H54 (cell line): ENCODE data around the gene ATG9A.

Experiments used
- DNase-seq: peaks from one replicate; pipeline ENCODE4 v3.0.0; 2011; ENCODE audit warnings: low spot score, mixed read lengths; ENCODE audit not compliant: insufficient read length
- FAIRE-seq: peaks from 3 replicates; lab custom pipeline; 2011; peaks lifted over from hg19 to GRCh38; lab: Jason Lieb, UNC
- POLR2A ChIP-seq: IDR thresholded peaks from 2 replicates; pipeline ENCODE4 v1.6.1; 2011; ENCODE audit warnings: low read depth, mild to moderate bottlenecking, low read length

Gene ATG9A

DNA sequence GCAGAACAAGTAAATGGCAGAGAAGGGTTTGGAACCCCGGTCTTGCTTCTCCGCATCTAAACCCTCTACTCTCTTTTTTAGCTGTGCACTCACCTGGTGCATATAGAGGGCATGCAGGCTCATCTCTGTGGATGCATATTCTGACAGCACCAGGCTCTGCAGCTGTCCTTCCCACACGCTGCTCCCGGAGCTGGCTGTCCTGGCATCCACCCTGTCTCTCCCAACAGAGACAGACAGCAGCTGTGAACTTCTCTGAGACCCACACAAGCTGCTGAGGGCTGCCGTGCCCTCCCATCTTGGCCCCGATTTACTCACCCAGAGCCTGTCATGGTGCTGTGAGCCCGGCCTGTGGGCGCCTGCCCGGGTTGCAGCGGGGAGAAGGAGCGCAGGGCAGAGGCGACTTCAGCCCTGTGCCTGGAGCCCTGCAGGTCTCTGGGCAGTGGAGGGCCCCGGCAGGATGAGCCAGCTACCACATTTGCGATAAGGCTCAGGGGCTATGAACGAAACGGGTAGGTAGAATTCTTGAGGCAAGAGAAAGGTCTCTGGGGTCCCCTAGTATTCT lies 7.4 kb downstream of the ATG9A start:
- FAIRE-seq: no peak
- no peak for DNase-seq
- no peak for TF ChIP-seq POLR2A

- no peak for TF ChIP-seq POLR2A
- FAIRE-seq (no peak), DNase-seq (no peak)
Observed at GRCh38 chr2:219220652-219221402, 8.6 kb downstream of the ATG9A start.

GRCh38 chr2:219219784-219220532 lies 9.5 kb downstream of the ATG9A start:
- FAIRE-seq (no peak), DNase-seq (no peak)
- no peak for TF ChIP-seq POLR2A

- DNase-seq (peak; percentile 76), FAIRE-seq (no peak)
- TF ChIP-seq POLR2A: peak; percentile 69
Observed at GRCh38 chr2:219218732-219219701, 10.4 kb downstream of the ATG9A start, which contains the start of gene ABCB6. ABCB6 (minus strand) TSS chr2:219218958; CDS start chr2:219218673, 285 bp downstream.

- peak; percentile 58 for DNase-seq
- no peak for FAIRE-seq
- no peak for TF ChIP-seq POLR2A
Observed at GRCh38 chr2:219218217-219218731, 11.2 kb downstream of the ATG9A start.

DNA sequence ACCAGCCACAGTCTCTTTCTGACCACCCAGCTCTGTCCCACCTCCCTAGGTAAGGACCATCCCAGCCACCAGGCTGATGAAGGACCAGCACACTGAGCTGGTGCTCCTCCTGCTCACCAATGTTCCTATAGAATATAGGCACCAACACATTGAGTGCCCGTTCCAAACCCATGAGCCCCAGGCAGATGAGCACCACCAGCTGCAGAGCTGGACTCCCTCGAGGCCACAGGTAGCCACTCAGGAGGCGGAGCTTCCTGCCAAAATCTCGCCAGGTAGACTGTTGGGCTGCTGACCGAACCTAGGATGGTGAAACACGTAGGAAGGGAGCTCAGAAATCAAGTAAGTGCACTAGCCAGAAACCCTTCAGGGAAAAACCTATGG lies 12.9 kb downstream of the ATG9A start:
- FAIRE-seq: no peak

DNA sequence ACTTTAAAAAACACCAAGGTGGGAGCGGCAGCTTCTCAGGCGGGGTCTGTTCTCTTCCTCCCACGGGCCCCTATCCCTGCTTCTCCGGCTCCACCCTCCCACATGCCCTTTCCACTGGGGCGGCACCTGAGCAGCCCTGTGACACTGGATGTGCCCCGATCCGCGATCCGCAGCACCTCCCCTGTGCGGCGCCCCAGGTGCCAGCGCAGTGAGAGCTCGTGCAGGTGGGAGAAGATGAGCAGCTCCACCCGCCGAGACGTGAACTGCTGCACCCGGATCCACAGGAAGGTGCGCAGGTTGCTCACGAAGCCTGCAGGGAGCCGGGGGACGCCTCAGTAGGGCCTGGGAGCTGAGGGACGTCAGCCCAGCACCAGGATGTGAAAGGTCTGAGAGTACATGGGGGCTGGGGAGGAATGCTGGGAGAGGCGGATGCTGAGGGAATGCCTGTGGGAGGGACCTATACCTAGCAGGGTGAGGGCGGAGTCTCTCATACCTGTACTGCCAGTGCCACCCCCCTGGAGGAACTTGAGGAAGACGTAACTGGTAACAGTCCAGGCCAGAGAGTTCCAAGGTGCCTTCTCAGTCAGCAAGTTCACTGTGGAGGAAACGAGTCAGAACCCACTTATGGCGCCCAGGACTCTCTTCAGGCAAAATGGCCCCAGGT lies 13.4 kb downstream of the ATG9A start:
- no peak for DNase-seq
- FAIRE-seq: no peak
- TF ChIP-seq POLR2A: no peak

More for the DNA sequence above, 12.9 kb downstream of the ATG9A start:
- DNase-seq: no peak
- no peak for TF ChIP-seq POLR2A

- TF ChIP-seq POLR2A: no peak
- no peak for DNase-seq
- no peak for FAIRE-seq
Observed at GRCh38 chr2:219214786-219215185, 14.7 kb downstream of the ATG9A start.

- DNase-seq (no peak), FAIRE-seq (no peak)
- no peak for TF ChIP-seq POLR2A
Observed at GRCh38 chr2:219214141-219214540, 15.3 kb downstream of the ATG9A start.

GRCh38 chr2:219213486-219214071 lies 15.9 kb downstream of the ATG9A start:
- FAIRE-seq (no peak), DNase-seq (no peak)
- TF ChIP-seq POLR2A: no peak

DNA sequence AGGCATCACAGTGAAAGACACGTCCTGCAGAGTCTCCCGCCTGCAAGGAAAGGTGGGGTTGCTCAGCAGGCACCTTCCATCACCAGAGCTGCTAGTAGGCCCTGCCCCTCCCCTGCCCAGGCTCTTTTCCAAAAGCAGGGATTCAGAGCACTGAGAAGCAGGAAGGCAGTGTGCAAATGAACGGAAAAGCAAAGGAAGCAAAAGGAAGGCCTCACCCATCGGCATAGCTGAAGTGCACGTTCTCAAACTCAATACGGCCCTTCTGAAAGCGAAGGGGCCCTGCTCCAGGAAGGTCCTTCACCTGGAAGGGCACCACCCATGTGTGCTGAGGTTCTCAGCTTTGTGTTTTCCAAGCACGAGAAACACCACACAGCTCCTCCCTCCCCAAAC lies 16.4 kb downstream of the ATG9A start:
- FAIRE-seq (no peak), DNase-seq (no peak)
- no peak for TF ChIP-seq POLR2A

- no peak for TF ChIP-seq POLR2A
- no peak for FAIRE-seq
Observed at GRCh38 chr2:219210886-219211362, 18.5 kb downstream of the ATG9A start.

More at GRCh38 chr2:219210886-219211362, 18.5 kb downstream of the ATG9A start:
- DNase-seq: no peak
